Caco-2 (cell line): ENCODE measurements around the gene PDGFRB. TPM values are rescaled to one million over a fixed set of nuclear protein-coding genes. Genes with fewer than 3 reads are reported as not detected.

ENCODE experiments used
- BruUV-seq: library from RNA; stranded (reverse); fragments of 400-500 nt; replicated peaks from 2 replicates; lab custom pipeline; 2021; lab: Mats Ljungman, UMichigan
- CTCF ChIA-PET: fragments of 300-600 bp; sonication (Branson Sonifier 250); formaldehyde crosslinking; loops from one replicate; lab custom pipeline; 2022; ENCODE audit warnings: antibody characterized with exemption; lab: Charles Lee
- POLR2A ChIA-PET: fragments of 300-600 bp; sonication (Branson Sonifier 250); formaldehyde crosslinking; loops from one replicate; lab custom pipeline; 2022; ENCODE audit warnings: antibody characterized with exemption; lab: Charles Lee
- DNase-seq, 2 experiments: peaks; one replicate each; pipeline versions ENCODE4 v3.0.0 to v3.0.0-alpha.2; 2020 to 2022
- H3K27me3 ChIP-seq: replicated peaks from 2 replicates; pipeline ENCODE4 v1.6.0; 2011; ENCODE audit warnings: low read length; ENCODE audit not compliant: control insufficient read depth, insufficient read depth
- H3K36me3 ChIP-seq: 2 replicates; pipeline ENCODE4 v1.5.1; 2011; ENCODE audit warnings: low read length; ENCODE audit not compliant: control insufficient read depth, insufficient read depth
- H3K4me1 ChIP-seq: fragments of 250-450 bp; sonication (Bioruptor Pico); 2 replicates; pipeline ENCODE4 v1.5.1; 2020; ENCODE audit warnings: mild to moderate bottlenecking
- H3K4me3 ChIP-seq: 2 replicates; pipeline ENCODE4 v1.5.1; 2011; ENCODE audit warnings: low read depth, mild to moderate bottlenecking, control low read depth, low read length
- H3K9me3 ChIP-seq: fragments of 250-450 bp; sonication (Bioruptor Pico); 2 replicates; pipeline ENCODE4 v1.5.1; 2020; ENCODE audit warnings: mild to moderate bottlenecking, moderate library complexity
- H3K27ac Mint-ChIP-seq: one replicate; pipeline ENCODE4 v1.8.0; 2022; ENCODE audit warnings: mixed read lengths; ENCODE audit not compliant: unreplicated experiment
- H3K27me3 Mint-ChIP-seq: one replicate; pipeline ENCODE4 v1.8.0; 2022; ENCODE audit warnings: mixed read lengths; ENCODE audit not compliant: insufficient read depth, unreplicated experiment
- H3K36me3 Mint-ChIP-seq: one replicate; pipeline ENCODE4 v1.8.0; 2022; ENCODE audit warnings: mild to moderate bottlenecking, mixed read lengths; ENCODE audit not compliant: insufficient read depth, unreplicated experiment
- H3K4me1 Mint-ChIP-seq: one replicate; pipeline ENCODE4 v1.8.0; 2022; ENCODE audit warnings: low read depth, mixed read lengths; ENCODE audit not compliant: unreplicated experiment
- H3K4me3 Mint-ChIP-seq: one replicate; pipeline ENCODE4 v1.8.0; 2022; ENCODE audit warnings: mild to moderate bottlenecking, moderate library complexity, mixed read lengths; ENCODE audit not compliant: unreplicated experiment
- H3K9me3 Mint-ChIP-seq: one replicate; pipeline ENCODE4 v1.8.0; 2022; ENCODE audit warnings: mixed read lengths; ENCODE audit not compliant: unreplicated experiment
- CTCF ChIP-seq, 2 experiments: fragments of 200-600 bp in 1 of 2; IDR thresholded peaks; 1 replicate in 1 of 2; 2 replicates in 1 of 2; pipeline versions ENCODE4 v1.5.1 to v1.8.0; 2011 to 2022; ENCODE audit warnings: antibody characterized with exemption in 1 of 2, control low read depth in 1 of 2, inconsistent platforms in 1 of 2, low read depth in 1 of 2, low read length in 1 of 2, mild to moderate bottlenecking in 1 of 2, moderate library complexity in 1 of 2; ENCODE audit not compliant: insufficient read depth in 1 of 2, severe bottlenecking in 1 of 2, unreplicated experiment in 1 of 2
- intact Hi-C: fragments of 100-400 bp; cut with micrococcal nuclease; formaldehyde crosslinking; loops from one replicate; pipeline ENCODE4 v1.10.0; 2022; ENCODE audit not compliant: unreplicated experiment
- total RNA-seq: library from RNA; stranded (reverse); gene quantifications from 2 replicates; pipeline ENCODE4 v1.2.3, GENCODE V29; 2022

PDGFRB gene
- total RNA-seq, 1 experiment from 2014 or later: 5.9 TPM

DNA sequence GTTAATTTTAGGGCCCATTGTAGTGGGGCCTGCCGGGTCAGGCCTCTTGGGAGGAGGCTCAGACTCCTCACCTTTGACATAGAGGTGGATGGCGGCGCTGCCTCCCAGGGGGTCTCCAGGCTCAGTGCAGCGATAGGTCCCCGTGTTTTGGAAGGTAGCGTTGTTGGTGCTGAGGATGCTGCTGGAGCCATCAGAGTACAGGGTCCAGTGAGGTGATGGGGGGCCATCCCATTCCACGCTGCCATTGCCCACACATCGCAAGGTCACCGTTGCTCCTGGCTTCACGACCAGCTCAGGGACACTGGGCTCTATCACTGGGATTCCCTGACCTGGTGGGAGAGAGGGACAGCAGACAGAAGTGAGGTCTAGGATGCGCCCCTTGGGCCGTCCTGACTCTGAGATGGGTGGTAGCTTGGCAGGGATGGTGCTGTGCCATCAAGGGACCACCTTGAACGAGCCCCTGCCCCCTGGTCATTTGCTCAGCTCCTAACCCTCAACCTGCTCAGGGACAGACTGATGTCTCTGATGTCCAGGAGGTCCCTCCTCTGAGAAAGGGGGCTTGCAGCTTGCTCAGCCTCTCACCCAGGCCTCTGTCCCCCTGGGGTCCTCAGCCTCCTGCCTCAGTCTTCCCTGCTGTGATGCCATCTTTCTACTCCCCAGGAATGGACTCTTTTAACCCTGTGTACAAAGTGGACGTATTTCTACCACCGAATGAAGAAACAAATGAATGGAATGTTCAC lies 74.8 kb downstream of the PDGFRB start:
- no peaks in the 10 kb centered on the region for H3K9me3 ChIP-seq
- BruUV-seq: no TSS peak
- H3K27me3 Mint-ChIP-seq: no peaks in the 10 kb centered on the region
- intact Hi-C loops: no loop called here
- H3K27me3 ChIP-seq: no peaks in the 10 kb centered on the region
- H3K36me3 Mint-ChIP-seq: no peaks in the 10 kb centered on the region
- ChIA-PET POLR2A (no interaction called here), CTCF (no interaction called here)
- no peak overlapping the region for H3K27ac Mint-ChIP-seq
- H3K4me3 ChIP-seq: no peak overlapping the region
- peaks cover 5% of the 10 kb centered on the region for H3K4me1 Mint-ChIP-seq
- no peak for TF ChIP-seq CTCF (IDR thresholded peaks at IDR 0.05; ENCODE audit: insufficient read depth in 1 of 2, low read depth in 1 of 2, low read length in 1 of 2, severe bottlenecking in 1 of 2, unreplicated experiment in 1 of 2)
- H3K4me3 Mint-ChIP-seq: no peak overlapping the region
- no peaks in the 10 kb centered on the region for H3K9me3 Mint-ChIP-seq
- H3K36me3 ChIP-seq: no peaks in the 10 kb centered on the region
- DNase-seq: no peak
- H3K4me1 ChIP-seq: no peaks in the 10 kb centered on the region

- TF ChIP-seq CTCF (IDR thresholded peaks at IDR 0.05; ENCODE audit: insufficient read depth in 1 of 2, low read depth in 1 of 2, low read length in 1 of 2, severe bottlenecking in 1 of 2, unreplicated experiment in 1 of 2): no peak
- intact Hi-C loops: no loop called here
- H3K4me1 ChIP-seq: no peaks in the 10 kb centered on the region
- no peaks in the 10 kb centered on the region for H3K27me3 ChIP-seq
- CTCF ChIA-PET: no interaction called here
- no peak overlapping the region for H3K4me3 Mint-ChIP-seq
- no peaks in the 10 kb centered on the region for H3K27me3 Mint-ChIP-seq
- H3K36me3 ChIP-seq: no peaks in the 10 kb centered on the region
- no peaks in the 10 kb centered on the region for H3K9me3 Mint-ChIP-seq
- POLR2A ChIA-PET: no interaction called here
- H3K4me3 ChIP-seq: no peak overlapping the region
- H3K27ac Mint-ChIP-seq: no peak overlapping the region
- no peak for DNase-seq
- H3K9me3 ChIP-seq: no peaks in the 10 kb centered on the region
- no peaks in the 10 kb centered on the region for H3K36me3 Mint-ChIP-seq
- BruUV-seq: no TSS peak
- H3K4me1 Mint-ChIP-seq: peaks cover 5% of the 10 kb centered on the region
Measured at GRCh38 chr5:150079909-150080461, 75.7 kb downstream of the PDGFRB start.

DNA sequence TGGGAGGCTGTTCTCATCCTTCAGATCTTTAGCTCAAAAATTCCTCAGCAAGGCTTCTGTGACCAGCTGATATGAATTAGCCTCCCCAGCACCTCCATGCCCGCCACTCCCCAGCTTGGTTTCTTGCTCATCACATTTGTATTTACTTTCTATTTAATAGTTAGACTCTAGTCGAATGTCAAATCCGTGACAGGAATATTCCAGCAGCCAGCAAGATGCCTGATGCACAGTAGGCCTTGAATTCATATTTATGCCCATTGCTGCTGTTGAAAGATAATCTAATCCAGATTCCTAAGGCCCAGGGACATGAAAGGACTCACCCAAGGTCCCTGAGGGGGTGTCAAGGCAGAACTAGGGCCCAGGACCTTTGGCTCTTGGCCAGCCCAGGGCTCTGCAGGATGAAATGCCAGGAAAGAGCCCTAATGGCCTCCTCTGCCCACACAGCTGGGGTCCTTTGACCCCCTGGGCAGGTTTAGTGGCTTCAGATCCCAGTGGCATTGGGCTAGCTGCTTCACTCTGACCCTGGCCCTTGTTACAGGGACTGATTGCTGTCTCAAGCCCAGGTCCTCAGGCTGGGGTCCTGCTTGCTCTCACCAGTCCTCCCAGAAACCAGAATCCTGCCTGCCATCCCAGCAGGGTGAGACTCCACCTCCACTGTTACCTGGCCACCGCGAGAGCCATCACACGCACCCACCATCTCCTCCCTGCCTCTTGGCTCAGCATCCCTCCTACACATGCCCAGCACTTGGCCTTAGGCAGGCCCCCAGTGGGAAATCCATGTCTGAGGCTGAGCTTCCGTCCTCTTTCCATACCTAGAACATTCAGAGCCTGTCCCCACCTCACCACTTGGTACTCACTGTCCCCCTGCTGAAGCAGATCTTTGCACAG lies 76.6 kb downstream of the PDGFRB start:
- no peaks in the 10 kb centered on the region for H3K27me3 Mint-ChIP-seq
- no peaks in the 10 kb centered on the region for H3K9me3 ChIP-seq
- H3K27me3 ChIP-seq: no peaks in the 10 kb centered on the region
- peak in 1 of 2 experiments; percentile 18 for DNase-seq
- intact Hi-C loops: no loop called here
- no TSS peak for BruUV-seq
- no peak overlapping the region for H3K4me3 ChIP-seq
- H3K4me3 Mint-ChIP-seq: no peak overlapping the region
- no peak for TF ChIP-seq CTCF (IDR thresholded peaks at IDR 0.05; ENCODE audit: insufficient read depth in 1 of 2, low read depth in 1 of 2, low read length in 1 of 2, severe bottlenecking in 1 of 2, unreplicated experiment in 1 of 2)
- H3K27ac Mint-ChIP-seq: no peak overlapping the region
- H3K9me3 Mint-ChIP-seq: no peaks in the 10 kb centered on the region
- H3K4me1 ChIP-seq: no peaks in the 10 kb centered on the region
- no peaks in the 10 kb centered on the region for H3K36me3 Mint-ChIP-seq
- ChIA-PET CTCF (no interaction called here), POLR2A (no interaction called here)
- H3K36me3 ChIP-seq: no peaks in the 10 kb centered on the region
- H3K4me1 Mint-ChIP-seq: peaks cover 5% of the 10 kb centered on the region
